Stimulated activated CD4-positive, alpha-beta T cell treated with anti-CD3 and anti-CD28 coated beads, Interleukin-2, amount 100 ng/mL, for 24 hours (primary cell): ENCODE measurements around the gene KCNQ5.
A peak's percentile ranks its signal among the peaks of the same experiment; 100 is the strongest.
"Not testable (repeated sequence)": the region's sequence is repeated elsewhere in the genome, so short reads cannot be mapped to it uniquely, and the experiment has no call there.

ENCODE experiments used
- DNase-seq, 2 donors: peaks; one replicate each; pipeline ENCODE4 v3.0.0-alpha.2; 2020

Gene KCNQ5

DNA sequence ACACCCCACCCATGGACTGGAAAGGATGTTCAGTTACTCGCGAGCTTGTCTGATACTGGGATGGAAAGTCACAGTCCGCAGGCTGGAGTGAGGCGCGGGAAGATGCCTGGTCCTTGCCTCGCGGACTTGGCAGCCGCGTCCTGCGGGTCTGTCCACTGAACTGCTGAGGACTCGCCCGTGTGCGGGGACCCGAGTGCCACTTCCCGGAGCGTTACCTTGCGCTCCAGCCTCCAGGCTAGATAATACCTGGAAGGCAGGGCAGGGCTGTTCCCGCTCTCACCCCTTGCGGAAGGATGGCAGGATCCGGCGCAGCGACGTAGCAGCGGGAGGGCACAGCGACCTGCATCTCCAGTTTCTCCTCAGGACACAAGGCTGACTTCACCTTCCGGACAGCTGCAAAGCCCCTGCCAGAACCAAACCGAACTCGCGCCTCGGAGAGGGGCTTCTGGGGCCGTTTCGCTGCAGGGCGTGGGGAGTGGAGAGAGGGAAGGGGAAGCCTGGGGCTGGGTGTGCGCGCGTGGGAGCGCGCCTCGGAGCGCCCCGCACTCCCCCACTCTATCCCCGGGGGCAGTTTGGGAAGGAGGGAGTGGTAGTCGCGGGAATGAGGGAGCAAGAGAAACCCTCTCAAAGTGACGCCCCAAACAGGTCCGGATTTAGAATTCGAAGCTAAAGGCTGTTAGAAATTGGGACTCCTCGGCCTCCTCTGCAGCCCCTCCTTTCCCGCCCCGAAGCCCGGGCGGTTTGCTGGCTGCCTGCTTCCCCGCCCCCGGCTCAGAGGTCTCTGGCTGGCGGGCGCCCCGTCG lies at the start of gene KCNQ5:
Gene KCNQ5 (plus strand): TSS at position 774 of the 803 bp plus-strand sequence.
- DNase-seq, result peak; percentile 27 to 44

DNA sequence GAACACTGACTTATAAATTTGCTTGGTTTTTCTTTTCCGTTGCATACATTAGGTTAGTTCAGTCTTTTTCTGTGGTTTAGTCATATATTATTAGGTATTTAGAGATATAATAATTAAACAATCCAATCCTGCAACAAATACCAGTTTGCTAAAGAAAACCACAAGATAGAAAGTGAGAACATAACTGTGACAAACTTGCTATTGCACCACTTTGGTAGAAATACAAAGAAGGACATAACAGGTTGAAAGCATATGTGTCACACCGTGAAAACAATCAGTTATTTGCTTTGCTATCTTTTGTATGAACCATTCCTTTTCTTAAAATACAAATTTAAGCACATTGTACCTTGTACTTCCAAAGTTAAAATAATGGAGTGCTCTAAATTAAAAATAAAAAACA lies 42.0 kb upstream of the KCNQ5 start:
- DNase-seq, result no peak

DNA sequence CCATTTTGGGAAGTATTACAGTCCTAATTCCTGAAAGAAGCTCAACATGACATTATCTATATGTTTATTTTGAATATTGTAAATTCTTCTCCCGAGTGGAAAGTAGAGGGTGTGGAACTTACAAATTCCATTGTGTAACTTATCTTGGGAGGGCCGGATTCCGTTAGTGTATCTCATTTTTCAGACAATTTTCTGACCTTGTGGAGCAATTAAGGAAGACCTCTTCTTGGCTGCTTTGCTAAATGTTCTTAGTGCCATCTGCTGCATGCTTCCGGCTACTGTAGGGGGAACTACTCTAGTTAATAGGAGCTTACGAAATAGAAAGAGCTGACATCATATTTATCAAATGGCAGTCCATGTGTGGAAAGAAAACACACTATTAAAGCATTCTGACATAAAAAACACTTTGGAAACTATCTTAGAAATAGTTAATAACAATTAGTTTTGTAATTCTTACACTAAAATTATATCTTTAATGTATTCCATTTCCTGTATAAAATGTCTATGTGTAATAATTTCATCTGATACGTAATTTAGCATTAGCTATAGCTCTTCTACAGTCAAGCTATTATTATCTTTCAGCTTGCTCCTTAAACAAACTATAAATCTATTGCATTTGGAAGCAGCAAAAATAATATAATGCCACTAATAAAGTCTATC lies 41.5 kb upstream of the KCNQ5 start:
- DNase-seq, result no peak

DNA sequence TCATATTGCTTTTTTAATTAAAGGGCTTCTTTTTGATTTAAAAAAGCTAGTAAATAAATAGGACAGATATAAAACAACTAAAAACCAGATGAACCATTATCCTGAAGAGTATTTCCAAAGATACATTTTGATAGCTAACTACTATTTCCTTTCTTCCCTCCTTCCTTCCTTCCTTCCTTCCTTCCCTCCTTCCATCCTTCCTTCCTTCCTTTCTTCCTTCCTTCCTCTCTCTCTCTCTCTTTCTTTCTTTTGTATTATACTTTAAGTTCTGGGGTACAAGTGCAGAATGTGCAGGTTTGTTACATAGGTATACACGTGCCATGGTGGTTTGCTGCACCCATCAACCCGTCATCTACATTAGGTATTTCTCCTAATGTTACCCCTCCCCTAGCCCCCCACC lies 40.9 kb upstream of the KCNQ5 start:
- DNase-seq, result not testable (repeated sequence)

DNA sequence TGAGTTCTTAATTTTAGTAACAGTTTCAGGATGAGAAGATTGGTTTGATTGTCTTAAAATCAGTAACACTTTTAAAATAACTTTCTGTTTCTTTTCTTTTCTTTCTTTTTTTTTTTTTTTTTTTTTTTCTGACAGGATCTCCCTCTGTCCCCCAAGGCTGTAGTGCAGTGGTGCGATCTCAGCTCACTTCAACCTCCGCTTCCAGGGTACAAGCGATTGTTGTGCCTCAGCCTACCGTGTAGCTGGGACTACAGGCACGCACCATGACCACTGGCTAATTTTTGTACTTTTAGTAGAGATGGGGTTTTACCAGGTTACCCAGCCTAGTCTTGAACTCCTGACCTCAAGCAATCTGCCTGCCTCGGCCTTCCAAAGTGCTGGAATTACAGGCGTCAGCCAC lies 33.7 kb upstream of the KCNQ5 start:
- no peak for DNase-seq

DNA sequence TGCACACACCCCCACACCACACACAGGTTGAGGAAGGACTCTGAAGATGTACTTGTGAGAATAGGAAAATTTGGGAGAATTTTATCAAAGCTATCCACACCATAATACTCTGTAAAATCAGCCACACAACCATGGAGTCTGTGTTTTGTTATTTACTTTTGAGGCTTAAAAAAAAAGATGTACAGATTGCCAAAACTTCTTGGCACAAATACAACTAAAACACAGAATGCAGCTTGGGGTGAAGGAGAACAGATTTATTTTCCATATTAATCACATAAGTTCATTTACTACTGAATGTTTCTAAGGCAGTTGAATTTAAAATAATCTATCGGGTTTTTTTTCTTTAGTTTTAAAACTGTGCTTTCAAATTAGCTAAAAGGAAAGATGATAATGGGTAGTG lies 32.8 kb upstream of the KCNQ5 start:
- DNase-seq, result no peak

DNA sequence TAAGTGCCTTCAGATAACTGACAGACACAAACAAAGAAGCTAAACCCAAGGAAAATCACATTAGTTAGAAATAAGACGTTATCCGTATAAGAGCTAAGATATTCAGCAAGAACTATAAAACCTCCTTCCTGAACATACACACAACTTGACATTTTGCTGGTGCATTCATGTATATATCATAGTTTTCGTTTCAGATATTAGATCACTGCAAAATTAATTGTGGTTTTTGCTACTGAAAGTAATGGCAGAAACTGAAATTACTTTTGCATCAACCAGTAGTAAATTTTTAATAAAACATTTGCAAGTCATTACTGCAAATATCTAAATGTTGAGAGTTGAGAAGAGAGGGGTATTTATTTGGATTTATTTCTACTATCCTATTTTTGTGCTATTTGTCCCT lies 26.1 kb upstream of the KCNQ5 start:
- no peak for DNase-seq

DNA sequence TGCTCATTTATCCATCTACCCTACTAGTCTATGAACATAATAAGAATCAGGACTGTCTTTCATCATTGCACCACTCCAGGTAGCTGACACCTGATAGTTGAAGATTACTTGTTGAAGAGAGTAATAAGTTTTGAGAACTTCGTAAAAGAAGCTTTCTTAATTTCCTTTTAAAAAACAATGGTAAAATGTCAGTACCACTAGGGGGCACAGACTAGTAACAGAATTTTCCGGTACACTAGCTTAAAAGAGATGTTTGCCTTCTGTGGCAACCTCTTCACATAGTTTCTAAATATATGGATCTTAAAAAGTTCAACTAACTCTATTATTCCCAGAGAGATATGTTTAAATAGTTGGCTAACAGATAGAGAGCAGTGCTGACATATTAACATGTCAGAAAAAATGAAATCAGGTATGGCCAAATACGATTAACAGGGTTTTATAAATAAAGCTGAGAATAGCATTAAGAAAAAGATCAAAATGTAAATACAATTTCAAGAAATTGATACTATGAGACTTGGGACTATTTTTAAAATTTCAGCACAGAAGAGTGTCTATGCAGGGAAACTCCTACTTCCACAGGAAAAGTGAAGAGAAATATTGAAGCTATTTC lies 5.4 kb upstream of the KCNQ5 start:
- DNase-seq, result no peak

DNA sequence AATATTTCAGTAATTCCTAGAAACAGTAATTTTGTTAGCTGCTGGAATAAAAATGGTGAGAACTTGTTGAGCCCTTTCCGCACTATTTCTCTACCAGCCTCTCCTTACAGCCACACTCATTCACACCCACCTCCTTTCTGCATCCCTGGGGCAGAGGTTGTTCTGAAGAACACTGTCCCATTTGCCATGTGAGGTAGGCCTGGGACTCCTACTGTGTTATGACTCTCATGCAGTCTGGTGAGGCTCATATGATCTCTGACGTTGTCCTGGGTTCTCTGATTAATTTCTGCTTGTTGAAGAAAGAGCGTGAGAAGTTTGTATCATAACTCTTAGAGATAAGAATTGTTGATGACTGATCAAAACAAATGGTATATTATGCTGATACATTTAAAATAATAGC lies 4.1 kb upstream of the KCNQ5 start:
- DNase-seq, result no peak

DNA sequence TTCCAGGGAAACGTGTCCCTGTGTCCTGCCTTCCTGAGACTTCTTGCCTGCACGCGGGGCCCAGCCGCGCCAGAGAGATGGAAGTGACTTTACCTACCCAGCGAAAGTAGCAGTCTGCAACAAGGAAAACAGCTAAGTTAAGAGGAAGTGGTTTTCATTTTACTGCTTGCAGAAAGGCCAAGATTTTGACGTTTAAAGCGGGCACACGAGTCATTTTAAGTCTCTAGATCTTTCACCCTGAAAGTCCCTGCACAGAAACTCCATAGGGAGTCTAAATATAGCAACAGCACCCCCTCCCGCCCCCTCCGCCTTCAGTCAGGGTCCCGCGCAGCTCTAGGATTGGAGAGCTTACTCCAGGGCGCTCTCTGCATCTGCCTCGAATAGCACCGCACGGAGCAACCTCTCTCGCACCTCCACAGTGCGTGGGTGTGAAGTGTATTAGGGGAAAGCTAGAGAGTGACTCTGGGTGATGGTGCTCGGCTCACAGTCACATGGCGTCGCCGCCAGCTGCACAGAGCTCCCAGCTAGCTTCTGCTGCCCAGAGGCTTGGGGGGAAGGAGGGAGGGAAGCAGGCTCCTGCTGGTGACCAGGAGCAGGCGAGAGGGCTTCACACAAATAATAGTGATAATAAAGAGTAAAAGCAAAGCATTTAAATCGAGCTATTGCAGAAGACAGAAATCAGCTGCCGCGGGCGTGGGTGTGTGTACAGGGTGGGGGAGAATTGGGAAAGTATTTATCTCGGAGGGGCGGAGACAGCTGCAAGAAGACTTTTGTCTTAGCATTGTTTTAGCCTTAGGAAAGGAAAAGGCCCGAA lies 1.8 kb upstream of the KCNQ5 start:
- DNase-seq, result peak; percentile 80 to 84

DNA sequence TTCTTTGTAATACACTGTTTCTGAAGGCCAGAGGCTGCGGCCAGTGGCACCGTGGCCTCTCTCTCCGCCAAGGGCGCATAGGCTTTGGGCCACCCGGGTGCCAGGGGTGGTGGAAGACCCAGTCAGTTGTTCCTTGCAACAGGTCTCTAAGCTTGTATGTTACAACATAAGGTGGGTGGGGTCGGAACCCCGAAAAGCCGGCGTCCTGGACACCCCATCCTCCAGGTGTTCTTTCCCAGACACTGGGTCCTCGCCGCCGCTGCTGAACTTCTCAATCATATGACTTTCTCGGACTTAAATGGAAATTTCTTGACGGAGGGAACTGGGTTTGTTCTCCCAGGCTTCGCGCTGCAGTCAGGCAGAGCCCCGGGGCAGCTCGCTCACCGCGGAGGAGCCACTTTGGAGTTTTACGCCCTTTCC lies 983 bp upstream of the KCNQ5 start:
- peak; percentile 25 to 28 for DNase-seq

DNA sequence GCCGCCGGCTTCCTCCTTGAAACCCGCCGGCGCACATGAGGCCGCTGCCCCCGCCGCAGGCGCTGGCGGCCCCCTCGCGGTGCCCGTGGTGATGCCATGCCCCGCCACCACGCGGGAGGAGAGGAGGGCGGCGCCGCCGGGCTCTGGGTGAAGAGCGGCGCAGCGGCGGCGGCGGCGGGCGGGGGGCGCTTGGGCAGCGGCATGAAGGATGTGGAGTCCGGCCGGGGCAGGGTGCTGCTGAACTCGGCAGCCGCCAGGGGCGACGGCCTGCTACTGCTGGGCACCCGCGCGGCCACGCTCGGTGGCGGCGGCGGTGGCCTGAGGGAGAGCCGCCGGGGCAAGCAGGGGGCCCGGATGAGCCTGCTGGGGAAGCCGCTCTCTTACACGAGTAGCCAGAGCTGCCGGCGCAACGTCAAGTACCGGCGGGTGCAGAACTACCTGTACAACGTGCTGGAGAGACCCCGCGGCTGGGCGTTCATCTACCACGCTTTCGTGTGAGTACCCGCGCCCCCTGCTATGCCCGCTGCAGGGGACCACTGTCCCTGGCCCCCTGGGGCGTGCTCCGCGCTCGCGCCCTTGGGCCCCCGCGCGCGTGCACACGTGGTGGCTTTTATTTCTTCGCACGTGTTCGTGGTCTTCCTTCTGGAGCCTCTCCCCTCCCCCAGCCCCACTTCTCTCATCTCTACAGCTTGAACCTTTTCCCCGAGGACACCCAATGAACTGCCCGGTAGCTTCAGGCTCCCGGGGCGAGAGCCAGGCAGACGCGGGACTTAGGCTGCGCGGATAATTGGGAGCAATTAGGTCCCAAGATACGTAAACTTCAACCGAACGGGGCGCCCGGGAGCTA lies 453 bp downstream of the KCNQ5 start:
- peak; percentile 63 to 64 for DNase-seq

DNA sequence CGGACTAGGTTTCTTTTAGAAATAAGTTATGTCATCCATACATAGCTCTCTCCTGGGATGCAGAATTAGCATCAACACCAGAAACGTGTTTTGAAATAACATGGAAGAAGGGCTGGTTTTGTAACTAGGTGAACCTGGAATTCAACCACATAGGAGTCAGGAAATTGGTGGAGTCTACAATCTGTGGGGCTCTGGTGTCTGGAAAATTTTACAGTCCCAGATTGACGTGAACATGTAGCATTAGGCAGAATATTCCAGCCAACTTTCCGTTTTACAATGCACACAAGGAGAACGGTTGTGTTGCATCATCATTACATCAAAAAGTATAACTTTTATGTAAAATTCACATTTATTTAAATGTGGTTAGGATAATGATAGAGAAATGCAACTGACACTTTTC lies 1.9 kb downstream of the KCNQ5 start:
- no peak for DNase-seq

DNA sequence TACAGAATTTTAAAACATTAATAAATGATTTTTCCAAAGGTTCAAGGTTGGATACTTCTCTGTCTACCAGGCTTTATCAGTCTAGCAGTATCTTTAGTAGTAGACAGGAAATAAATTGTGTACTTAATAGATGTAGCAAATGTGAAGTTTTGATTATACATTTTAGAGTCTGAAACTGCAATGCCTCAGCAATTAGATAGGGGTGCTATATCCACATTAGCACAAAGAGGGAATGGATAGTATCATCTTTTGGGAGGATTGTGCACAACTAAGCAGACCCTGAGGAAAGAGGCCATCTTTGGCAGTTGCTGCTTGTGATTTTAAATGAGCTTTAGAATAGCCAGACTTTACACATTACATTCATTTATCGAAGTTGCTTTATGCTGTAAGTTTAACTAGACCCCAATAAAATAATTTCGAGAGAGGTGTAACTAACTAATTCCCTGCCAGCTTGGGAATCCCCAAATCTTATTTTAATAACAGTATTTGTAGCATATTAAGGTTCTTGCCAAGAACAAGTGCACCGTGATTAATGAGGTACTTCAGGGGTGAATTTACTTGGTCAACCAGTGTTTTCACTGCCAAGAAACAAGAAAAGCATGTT lies 2.8 kb downstream of the KCNQ5 start:
- no peak for DNase-seq

DNA sequence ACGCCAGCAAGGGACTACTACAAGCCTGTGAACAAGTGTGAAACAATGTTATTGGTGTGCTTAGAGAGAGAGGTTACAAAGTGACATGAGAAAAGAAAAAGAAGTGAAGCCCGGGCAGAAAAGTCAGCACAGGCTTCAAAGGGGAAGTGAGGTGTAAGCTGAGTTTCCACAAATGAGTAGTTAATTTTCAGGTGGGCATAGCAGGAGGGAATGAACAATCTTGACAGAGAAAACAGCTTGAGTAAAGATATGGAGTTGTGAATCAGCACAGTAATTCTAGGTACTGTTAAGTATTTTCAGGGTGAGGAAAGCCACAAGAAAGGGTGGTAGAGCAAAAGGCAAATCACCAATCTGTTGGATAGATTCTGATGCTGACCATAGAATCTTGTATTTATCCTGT lies 4.3 kb downstream of the KCNQ5 start:
- no peak for DNase-seq

DNA sequence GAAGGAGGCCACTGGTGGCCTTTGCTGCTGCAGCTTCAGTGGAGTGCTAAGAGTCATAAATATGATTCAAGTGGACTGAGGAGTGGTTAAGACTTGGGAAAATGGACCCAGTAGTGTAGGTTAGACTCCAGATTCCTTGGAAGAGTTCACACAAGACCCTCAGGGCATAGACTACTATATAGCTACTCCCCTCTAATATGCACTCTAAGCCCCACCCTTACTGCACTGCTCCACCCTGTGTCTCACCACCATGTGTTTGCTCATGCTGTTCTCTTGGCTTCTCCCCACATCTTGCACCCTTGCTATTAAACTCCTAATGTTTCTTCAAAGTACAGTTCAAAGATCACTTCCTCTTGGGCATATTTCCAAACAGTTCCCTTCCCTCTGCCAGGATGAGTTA lies 5.7 kb downstream of the KCNQ5 start:
- no peak for DNase-seq

DNA sequence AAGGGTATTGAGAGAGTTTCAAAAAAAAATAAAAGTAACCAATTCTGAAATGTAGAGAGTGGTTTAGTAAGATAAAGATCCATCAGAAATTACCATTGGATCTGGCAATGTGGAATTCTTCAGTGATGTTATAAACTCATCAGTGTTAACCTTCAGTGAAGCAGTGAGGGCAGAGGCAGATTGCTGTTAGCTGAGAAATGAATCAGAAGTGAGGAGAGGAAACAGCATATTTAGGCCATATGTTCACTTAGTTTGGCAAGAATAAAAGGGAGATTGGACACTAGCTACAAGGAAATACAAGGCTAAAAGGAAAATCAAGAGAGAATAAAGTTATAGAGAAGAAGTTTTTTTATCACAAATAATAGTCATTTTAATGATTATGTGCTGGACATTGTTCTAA lies 9.6 kb downstream of the KCNQ5 start:
- DNase-seq, result no peak

DNA sequence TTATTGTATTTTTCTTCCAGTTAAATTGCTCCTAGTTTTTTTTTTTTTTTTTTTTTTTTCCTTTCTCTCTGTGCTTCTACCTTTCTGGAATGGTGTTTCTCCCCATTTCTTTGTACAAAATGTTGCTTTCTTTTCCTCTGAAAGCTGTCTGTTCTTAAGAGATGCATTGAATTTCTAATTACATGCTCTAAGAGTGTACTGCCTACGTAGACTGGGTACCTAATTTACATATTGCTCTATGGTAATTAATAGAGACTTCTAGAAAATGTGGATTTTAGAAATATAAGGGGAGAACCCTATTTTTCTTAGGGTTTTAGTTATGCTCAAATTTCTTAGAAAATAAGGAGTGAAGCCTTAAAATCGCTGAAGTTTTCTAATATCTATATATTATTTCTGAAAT lies 13.8 kb downstream of the KCNQ5 start:
- no peak for DNase-seq

DNA sequence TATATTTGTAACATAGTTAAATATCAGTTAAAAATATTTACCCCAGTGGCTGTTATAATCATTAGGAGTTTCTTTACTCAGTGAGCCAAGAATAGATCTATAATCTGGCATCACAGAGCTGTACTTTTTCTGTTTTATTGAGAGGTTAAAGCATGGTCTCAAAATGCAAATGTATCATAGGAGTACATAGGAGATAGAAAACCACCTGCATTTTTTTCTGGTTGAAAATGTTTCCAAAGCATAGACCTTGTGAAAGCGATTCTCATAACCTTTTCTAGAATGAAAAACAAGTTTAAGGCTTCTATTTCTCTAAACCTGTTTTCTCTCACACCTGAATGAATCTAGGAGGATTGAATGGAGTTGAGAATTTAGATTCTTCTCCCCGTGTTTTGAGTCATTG lies 14.4 kb downstream of the KCNQ5 start:
- no peak for DNase-seq

DNA sequence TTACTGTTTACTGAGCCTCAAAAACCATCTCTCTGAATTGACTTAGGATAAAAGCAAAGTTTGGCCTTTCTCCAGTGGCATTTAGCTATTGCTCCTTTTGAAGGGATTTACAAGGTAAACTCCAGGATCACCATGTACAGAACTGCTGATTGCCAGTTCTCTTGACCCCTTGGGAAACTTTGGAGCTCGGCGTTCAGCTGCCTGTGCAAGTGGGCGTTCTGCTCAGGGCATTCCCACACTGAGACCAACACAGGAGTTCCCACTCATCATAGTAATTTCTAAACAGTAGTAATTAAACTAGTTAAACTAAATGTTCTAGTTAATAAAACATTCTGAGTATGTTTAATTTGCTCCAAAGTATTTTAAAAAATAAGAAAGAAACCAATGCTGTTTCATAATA lies 14.9 kb downstream of the KCNQ5 start:
- no peak for DNase-seq

DNA sequence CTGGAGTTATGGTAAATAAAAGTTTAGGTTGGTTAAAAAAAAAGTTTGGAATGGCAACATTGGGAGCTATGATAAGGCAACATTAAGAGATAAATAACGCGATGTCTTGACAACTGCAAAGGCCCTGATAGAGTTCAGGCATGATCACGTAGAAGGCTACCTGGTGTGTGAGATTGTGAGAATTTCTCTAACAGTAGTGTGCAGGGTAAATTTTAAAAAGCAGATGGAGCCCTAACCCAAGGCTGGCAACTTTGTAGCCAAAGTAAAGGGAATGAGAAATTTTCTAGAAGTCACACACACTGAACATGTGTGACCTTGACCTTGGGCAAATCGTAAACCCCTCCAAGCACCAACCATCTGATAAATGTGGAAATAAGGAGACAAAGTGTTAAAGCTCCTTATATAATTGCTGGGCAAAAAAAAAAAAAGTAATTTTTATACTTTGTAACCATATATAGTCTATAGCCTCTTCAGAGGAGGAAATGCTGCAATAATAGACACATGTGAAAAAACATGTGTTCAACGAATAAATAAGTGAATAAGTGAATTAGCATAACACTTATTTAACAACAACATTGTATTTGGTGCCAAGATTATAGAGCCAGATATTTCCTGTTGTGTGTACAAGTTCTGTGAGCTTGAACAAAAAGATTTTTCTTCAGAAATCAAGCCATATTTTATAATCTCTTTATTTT lies 18.2 kb downstream of the KCNQ5 start:
- no peak for DNase-seq

DNA sequence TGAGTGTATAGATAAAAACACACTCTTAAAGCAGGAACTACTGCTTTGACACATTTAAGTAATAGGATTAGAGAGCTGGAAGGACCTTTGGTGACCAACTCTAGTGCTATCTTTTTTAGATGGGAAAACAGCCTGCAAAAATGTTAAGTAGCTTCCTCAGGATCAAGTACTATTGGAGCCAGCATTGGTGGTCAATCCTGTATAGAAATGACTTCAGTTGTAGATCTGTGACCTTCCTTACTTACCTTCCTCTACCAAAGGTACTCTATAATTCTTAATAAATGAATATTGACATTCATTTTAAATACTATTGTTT lies 18.7 kb downstream of the KCNQ5 start:
- no peak for DNase-seq
